ENCODE data around the gene ACP3.
"Not testable (repeated sequence)": the region's sequence is repeated elsewhere in the genome, so short reads cannot be mapped to it uniquely, and the experiment has no call there.

ACP3 gene

GRCh38 chr3:132317229-132317948 is at the start of gene ACP3:
TSS of gene ACP3 (plus strand) at chr3:132317407. CDS start at chr3:132317457, 50 bp downstream.
- no peak for DNase-seq

GRCh38 chr3:132268956-132269355 is 48.3 kb upstream of the ACP3 start:
- peak; percentile 6 for DNase-seq

GRCh38 chr3:132273036-132273435 is 44.2 kb upstream of the ACP3 start:
- DNase-seq, result no peak

GRCh38 chr3:132276228-132276906 is 40.8 kb upstream of the ACP3 start:
- DNase-seq, result no peak

- DNase-seq, result no peak
Observed at GRCh38 chr3:132279030-132279429, 38.2 kb upstream of the ACP3 start.

- no peak for DNase-seq
Observed at GRCh38 chr3:132283440-132283839, 33.8 kb upstream of the ACP3 start.

- no peak for DNase-seq
Observed at GRCh38 chr3:132283916-132284405, 33.2 kb upstream of the ACP3 start.

- DNase-seq, result no peak
Observed at GRCh38 chr3:132284781-132285619, 32.2 kb upstream of the ACP3 start.

- DNase-seq, result no peak
Observed at GRCh38 chr3:132285620-132285945, 31.6 kb upstream of the ACP3 start.

GRCh38 chr3:132286035-132286434 is 31.2 kb upstream of the ACP3 start:
- DNase-seq, result no peak

- no peak for DNase-seq
Observed at GRCh38 chr3:132288357-132288756, 28.9 kb upstream of the ACP3 start.

GRCh38 chr3:132289316-132289715 is 27.9 kb upstream of the ACP3 start:
- no peak for DNase-seq

GRCh38 chr3:132290833-132291232 is 26.4 kb upstream of the ACP3 start:
- DNase-seq, result no peak

- no peak for DNase-seq
Observed at GRCh38 chr3:132292042-132292441, 25.2 kb upstream of the ACP3 start.

GRCh38 chr3:132293251-132293650 is 24.0 kb upstream of the ACP3 start:
- DNase-seq, result no peak

GRCh38 chr3:132294906-132295305 is 22.3 kb upstream of the ACP3 start:
- DNase-seq, result no peak

- DNase-seq, result not testable (repeated sequence)
Observed at GRCh38 chr3:132303336-132304201, 13.6 kb upstream of the ACP3 start.

- not testable (repeated sequence) for DNase-seq
Observed at GRCh38 chr3:132304351-132304750, 12.9 kb upstream of the ACP3 start.

- not testable (repeated sequence) for DNase-seq
Observed at GRCh38 chr3:132310057-132310456, 7.2 kb upstream of the ACP3 start.

GRCh38 chr3:132311316-132311715 is 5.9 kb upstream of the ACP3 start:
- DNase-seq, result no peak

- DNase-seq, result no peak
Observed at GRCh38 chr3:132311841-132312240, 5.4 kb upstream of the ACP3 start.

- no peak for DNase-seq
Observed at GRCh38 chr3:132315851-132316250, 1.4 kb upstream of the ACP3 start.

GRCh38 chr3:132318451-132318850 is 1.2 kb downstream of the ACP3 start:
- no peak for DNase-seq
